GM12873 (cell line): ENCODE data around the gene MAP3K13.

Experiments
- CTCF ChIP-seq: IDR thresholded peaks from 2 replicates; pipeline ENCODE4 v1.5.1; 2012; ENCODE audit warnings: low read depth, mild to moderate bottlenecking, moderate library complexity, low read length, control low read depth; ENCODE audit not compliant: insufficient read depth; ENCODE audit errors: missing control alignments

Gene MAP3K13

GRCh38 chr3:185507883-185508282 lies 144.9 kb downstream of the MAP3K13 start:
- TF ChIP-seq CTCF = no peak

GRCh38 chr3:185508335-185508991 lies 145.5 kb downstream of the MAP3K13 start:
- no peak for TF ChIP-seq CTCF

- TF ChIP-seq CTCF = no peak
Measured at GRCh38 chr3:185511711-185512110, 148.8 kb downstream of the MAP3K13 start.

- no peak for TF ChIP-seq CTCF
Measured at GRCh38 chr3:185517387-185518130, 154.6 kb downstream of the MAP3K13 start.

GRCh38 chr3:185519021-185519420 lies 156.1 kb downstream of the MAP3K13 start:
- TF ChIP-seq CTCF = no peak

- no peak for TF ChIP-seq CTCF
Measured at GRCh38 chr3:185521349-185522138, 158.6 kb downstream of the MAP3K13 start.
